Spinal cord (tissue), 10 donors: ENCODE measurements around the gene SPATA2L. TPM values are rescaled to one million over a fixed set of nuclear protein-coding genes. Genes with fewer than 3 reads are reported as not detected.

Source experiments
- DNase-seq, 6 donors: peaks; one replicate each; pipeline versions ENCODE4 v3.0.0 to v3.0.0-alpha.2; 2013 to 2015; ENCODE audit warnings: low spot score in 6 of 6, low read depth in 4 of 6
- H3K27ac ChIP-seq: one replicate; pipeline ENCODE4 v1.5.1; 2013; ENCODE audit warnings: low read depth, low read length, control low read depth
- H3K27me3 ChIP-seq: one replicate; pipeline ENCODE4 v1.6.1; 2013; ENCODE audit warnings: low read length; ENCODE audit not compliant: control insufficient read depth, insufficient read depth
- H3K36me3 ChIP-seq: one replicate; pipeline ENCODE4 v1.6.1; 2013; ENCODE audit warnings: low read length; ENCODE audit not compliant: control insufficient read depth, insufficient read depth
- H3K4me1 ChIP-seq: one replicate; pipeline ENCODE4 v1.6.1; 2013; ENCODE audit warnings: low read length; ENCODE audit not compliant: control insufficient read depth, insufficient read depth
- H3K4me3 ChIP-seq: one replicate; pipeline ENCODE4 v1.5.1; 2013; ENCODE audit warnings: low read depth, low read length, control low read depth
- H3K9me3 ChIP-seq: one replicate; pipeline ENCODE4 v1.6.1; 2013; ENCODE audit warnings: low read length; ENCODE audit not compliant: control insufficient read depth, insufficient read depth
- WGBS: methylation state at CpG from one replicate; pipeline ENCODE4 v1.1.5; 2013; ENCODE audit warnings: missing lambda C conversion rate; ENCODE audit not compliant: insufficient coverage; 5-methylcytosine and 5-hydroxymethylcytosine counted together
- polyA plus RNA-seq, 2 donors: library from polyadenylated mRNA; unstranded; fragments of 120-200 nt; gene quantifications; one replicate each; pipeline ENCODE4 v1.2.1, GENCODE V29; 2013; ENCODE audit not compliant: insufficient read length in 2 of 2
- total RNA-seq, 2 donors: library from RNA; depleted of rRNA in 1 of 2; stranded (reverse); fragments of 120-200 nt in 1 of 2; fragments of >200 nt in 1 of 2; gene quantifications; one replicate each; pipeline versions ENCODE4 v1.2.3 to v1.2.4, GENCODE V29; 2013 to 2014
- donor health status: healthy.

Gene SPATA2L
- total and polyA plus RNA-seq, 4 donors: 8.7 to 15.3 (median 11.8) TPM

- DNase-seq: peak in 5 of 6 donors; percentile 62 to 93 (median 75)
Measured at GRCh38 chr16:89720813-89721545, 19.5 kb upstream of the SPATA2L start, which contains the start of the genes VPS9D1 and ZNF276. TSS of gene VPS9D1 (minus strand) at chr16:89720898. CDS start at chr16:89720861, 37 bp downstream. TSS of gene ZNF276 (plus strand) at chr16:89721537. CDS start at chr16:89721641, 104 bp downstream.

DNA sequence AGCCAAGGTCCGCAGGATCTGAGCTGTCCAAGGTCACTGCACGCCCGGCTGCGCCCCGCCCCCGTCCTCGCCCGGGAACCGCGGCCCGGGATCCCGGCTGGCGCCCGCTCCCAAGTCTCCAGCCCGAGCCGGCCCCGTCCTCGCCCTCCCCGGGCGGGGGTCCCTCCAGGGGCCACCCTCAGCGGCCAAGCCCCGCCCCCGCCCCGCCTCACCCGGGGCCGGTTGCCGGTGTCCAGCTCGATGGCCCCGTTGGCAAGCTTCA, 19.0 kb upstream of the SPATA2L start:
- 0% methylated on average over 29 of the region's 29 CpGs for WGBS
- H3K36me3 ChIP-seq: peaks cover 67% of the 10 kb centered on the region
- peak overlapping the region; percentile 90 for H3K27ac ChIP-seq
- DNase-seq: no peak
- H3K27me3 ChIP-seq: no peaks in the 10 kb centered on the region
- peak overlapping the region; percentile 59 for H3K4me3 ChIP-seq
- H3K9me3 ChIP-seq: no peaks in the 10 kb centered on the region
- peaks cover 48% of the 10 kb centered on the region for H3K4me1 ChIP-seq

More at GRCh38 chr16:89720813-89721545, 19.5 kb upstream of the SPATA2L start, which contains the start of the genes VPS9D1 and ZNF276:
- H3K27me3 ChIP-seq: no peaks in the 10 kb centered on the region
- WGBS: under 1% methylated on average over 103 of the region's 103 CpGs
- peaks cover 69% of the 10 kb centered on the region for H3K36me3 ChIP-seq
- no peaks in the 10 kb centered on the region for H3K9me3 ChIP-seq
- peaks cover 48% of the 10 kb centered on the region for H3K4me1 ChIP-seq
- peak within 1 kb of the TSS; percentile 90 for H3K27ac ChIP-seq
- H3K4me3 ChIP-seq: peak within 1 kb of the TSS; percentile 59

GRCh38 chr16:89717688-89718505, 16.4 kb upstream of the SPATA2L start:
- no peak overlapping the region for H3K27ac ChIP-seq
- peaks cover 24% of the 10 kb centered on the region for H3K4me1 ChIP-seq
- no peaks in the 10 kb centered on the region for H3K9me3 ChIP-seq
- H3K4me3 ChIP-seq: no peak overlapping the region
- no peaks in the 10 kb centered on the region for H3K27me3 ChIP-seq
- DNase-seq: no peak
- H3K36me3 ChIP-seq: peaks cover 47% of the 10 kb centered on the region
- WGBS: 88% methylated on average over 24 of the region's 24 CpGs

GRCh38 chr16:89716916-89717687, 15.6 kb upstream of the SPATA2L start:
- WGBS: 88% methylated on average over 25 of the region's 29 CpGs
- H3K27me3 ChIP-seq: no peaks in the 10 kb centered on the region
- no peaks in the 10 kb centered on the region for H3K9me3 ChIP-seq
- DNase-seq: no peak
- peaks cover 43% of the 10 kb centered on the region for H3K36me3 ChIP-seq
- H3K4me1 ChIP-seq: peaks cover 24% of the 10 kb centered on the region
- no peak overlapping the region for H3K27ac ChIP-seq
- H3K4me3 ChIP-seq: no peak overlapping the region

DNA sequence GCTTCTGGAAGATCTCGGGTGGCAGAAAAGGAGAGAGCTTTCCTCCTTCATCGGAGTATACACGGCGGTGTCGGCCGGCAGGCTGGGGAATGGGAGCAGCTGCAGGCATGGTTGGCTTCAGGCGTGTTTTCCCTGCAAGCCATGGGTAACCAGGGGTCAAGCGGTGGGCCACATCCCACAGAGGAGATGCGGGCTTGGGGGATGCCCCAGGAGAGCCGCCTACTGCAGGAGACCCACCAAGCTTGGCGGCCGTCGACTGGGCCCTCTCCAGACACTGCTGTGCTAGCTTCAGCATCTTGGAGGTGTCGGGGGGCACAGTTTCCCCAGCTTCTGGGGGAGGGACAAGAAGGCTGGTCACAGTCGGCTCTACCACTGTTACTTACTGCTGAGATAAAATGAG, 15.0 kb upstream of the SPATA2L start:
- Histone ChIP-seq H3K27me3 (no peaks in the 10 kb centered on the region), H3K4me1 (peaks cover 28% of the 10 kb centered on the region), H3K4me3 (no peak overlapping the region), H3K9me3 (no peaks in the 10 kb centered on the region), H3K36me3 (peaks cover 47% of the 10 kb centered on the region), H3K27ac (no peak overlapping the region)
- WGBS: 89% methylated on average over 15 of the region's 15 CpGs
- no peak for DNase-seq

DNA sequence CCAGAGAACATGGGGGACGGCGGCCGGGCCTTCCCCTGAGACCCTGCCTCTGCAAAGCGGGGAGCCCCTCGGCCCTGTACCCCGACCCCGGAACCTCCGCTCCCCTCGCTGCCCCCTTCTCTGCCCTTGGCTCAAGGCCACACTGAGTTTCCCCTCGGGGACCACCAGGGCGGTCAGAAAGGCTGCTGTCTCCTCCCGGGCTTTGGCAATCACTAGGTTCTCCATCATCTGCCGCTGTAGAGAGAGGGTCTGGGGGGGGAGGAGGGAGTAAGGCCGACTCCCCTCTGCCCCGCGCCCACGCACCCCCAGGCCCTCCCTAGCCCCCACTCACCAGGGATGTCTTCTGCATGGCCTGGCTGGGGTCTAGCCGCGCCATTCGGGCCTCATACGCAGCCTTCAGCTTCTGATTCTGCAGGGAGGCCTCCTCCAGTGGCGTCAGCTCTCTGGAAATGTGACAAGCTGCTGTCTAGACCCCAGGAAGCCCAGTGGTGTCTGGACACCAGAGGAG, 10.8 kb upstream of the SPATA2L start:
- no peak overlapping the region for H3K27ac ChIP-seq
- peak overlapping the region; percentile 18 for H3K4me3 ChIP-seq
- peaks cover 17% of the 10 kb centered on the region for H3K4me1 ChIP-seq
- H3K9me3 ChIP-seq: no peaks in the 10 kb centered on the region
- no peak for DNase-seq
- peaks cover 70% of the 10 kb centered on the region for H3K36me3 ChIP-seq
- H3K27me3 ChIP-seq: no peaks in the 10 kb centered on the region
- 22% methylated on average over 17 of the region's 22 CpGs for WGBS

GRCh38 chr16:89711601-89712273, 10.2 kb upstream of the SPATA2L start:
- no peaks in the 10 kb centered on the region for H3K27me3 ChIP-seq
- H3K36me3 ChIP-seq: peaks cover 73% of the 10 kb centered on the region
- no peak overlapping the region for H3K27ac ChIP-seq
- DNase-seq: peak in 1 of 6 donors; percentile 46
- 9% methylated on average over 39 of the region's 48 CpGs for WGBS
- no peaks in the 10 kb centered on the region for H3K9me3 ChIP-seq
- H3K4me3 ChIP-seq: peak overlapping the region; percentile 18
- H3K4me1 ChIP-seq: peaks cover 17% of the 10 kb centered on the region

DNA sequence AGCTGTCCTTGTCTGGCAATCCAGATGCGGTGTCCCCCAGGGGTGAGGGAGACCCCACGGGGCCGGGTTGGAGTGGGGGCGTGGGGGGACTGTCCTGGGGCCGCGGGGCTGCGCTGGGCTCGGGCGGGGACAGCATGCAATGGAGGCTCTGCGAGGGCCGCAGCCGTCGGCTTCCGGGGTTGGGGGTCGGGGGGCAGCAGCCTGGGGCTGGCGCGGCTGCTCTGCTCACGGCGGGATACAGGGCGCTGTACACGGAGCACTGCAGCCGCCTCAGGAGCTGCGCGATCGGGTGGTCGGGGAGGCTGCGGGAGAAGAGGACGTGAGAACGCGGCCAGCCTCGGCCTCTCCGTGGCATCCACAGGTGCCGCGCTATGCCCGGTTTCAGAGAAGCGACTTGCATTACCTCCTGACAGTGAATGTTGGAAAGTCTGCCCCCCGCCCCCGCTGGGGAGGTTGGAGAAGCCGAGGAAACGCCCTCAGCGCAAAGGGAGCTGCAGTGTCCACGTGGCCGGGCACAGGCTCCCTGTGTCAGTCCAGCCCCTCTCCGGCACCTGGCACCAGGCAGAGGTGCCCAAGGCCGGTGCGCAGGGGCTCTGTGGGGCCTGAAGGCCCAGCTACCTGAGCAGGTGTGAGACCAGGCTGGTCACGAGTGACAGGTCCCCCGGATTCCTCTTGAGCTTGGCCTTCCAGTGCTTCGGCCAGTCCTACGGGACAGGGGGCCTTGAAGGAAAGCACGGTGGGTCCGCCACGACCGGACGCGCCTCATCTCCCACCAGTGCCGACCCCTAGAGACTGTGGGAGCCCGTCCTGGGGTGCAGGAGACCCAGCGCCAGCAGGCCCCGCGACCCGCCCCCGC, 9.4 kb upstream of the SPATA2L start:
- Histone ChIP-seq H3K4me3 (no peak overlapping the region), H3K36me3 (peaks cover 72% of the 10 kb centered on the region), H3K9me3 (no peaks in the 10 kb centered on the region), H3K4me1 (peaks cover 23% of the 10 kb centered on the region), H3K27ac (no peak overlapping the region), H3K27me3 (no peaks in the 10 kb centered on the region)
- no peak for DNase-seq
- WGBS: 56% methylated on average over 61 of the region's 63 CpGs
